ENCODE measurements around the gene GBA2. TPM values are rescaled to one million over a fixed set of nuclear protein-coding genes. Genes with fewer than 3 reads are reported as not detected.

Gene GBA2
- total and polyA plus RNA-seq, 11 donors, result 52.1 to 96.2 (median 65.5) TPM

GRCh38 chr9:35723426-35723825, 25.6 kb downstream of the GBA2 start:
- WGBS, 4 donors, result 80 to 96% (median 93%) methylated on average over 2 of the region's 2 CpGs
- H3K36me3 ChIP-seq, result peaks cover 0 to 82% (median 80%) of the 10 kb centered on the region in 9 donors
- no peaks in the 10 kb centered on the region for H3K9me3 ChIP-seq
- TF ChIP-seq CTCF (IDR thresholded peaks at IDR 0.05) (no peak), POLR2A (IDR thresholded peaks at IDR 0.05) (no peak)
- DNase-seq, result no peak
- no peak overlapping the region for H3K4me3 ChIP-seq
- no peak for ATAC-seq
- no peak overlapping the region for H3K27ac ChIP-seq
- H3K27me3 ChIP-seq, result no peaks in the 10 kb centered on the region
- intact Hi-C loops (cut with DNase I), result no loop called here
- peaks cover 0 to 31% (median 23%) of the 10 kb centered on the region in 12 donors for H3K4me1 ChIP-seq

- 90 to 99% (median 95%) methylated on average over 4 of the region's 4 CpGs for WGBS, 4 donors
- ATAC-seq (no peak), DNase-seq (no peak)
- no peak overlapping the region for H3K27ac ChIP-seq
- TF ChIP-seq CTCF (IDR thresholded peaks at IDR 0.05) (no peak), POLR2A (IDR thresholded peaks at IDR 0.05) (no peak)
- peaks cover 16 to 100% (median 100%) of the 10 kb centered on the region in 9 donors for H3K36me3 ChIP-seq
- H3K9me3 ChIP-seq, result no peaks in the 10 kb centered on the region
- H3K4me1 ChIP-seq, result no peaks in the 10 kb centered on the region
- intact Hi-C loops (cut with DNase I), result no loop called here
- H3K27me3 ChIP-seq, result no peaks in the 10 kb centered on the region
- H3K4me3 ChIP-seq, result no peak overlapping the region
These were observed 29.5 kb downstream of the GBA2 start for GRCh38 chr9:35719546-35719945.

- Histone ChIP-seq H3K4me1 (no peaks in the 10 kb centered on the region), H3K36me3 (peaks cover 18 to 100% (median 100%) of the 10 kb centered on the region in 9 donors), H3K4me3 (no peak overlapping the region), H3K9me3 (no peaks in the 10 kb centered on the region), H3K27ac (no peak overlapping the region), H3K27me3 (no peaks in the 10 kb centered on the region)
- intact Hi-C loops (cut with DNase I), result no loop called here
- DNase-seq, result no peak
- WGBS, 4 donors, result 90 to 92% (median 91%) methylated on average over 15 of the region's 15 CpGs
- no peak for TF ChIP-seq POLR2A (IDR thresholded peaks at IDR 0.05)
- TF ChIP-seq CTCF (IDR thresholded peaks at IDR 0.05), result no peak
- ATAC-seq, result no peak
These were observed 30.1 kb downstream of the GBA2 start for GRCh38 chr9:35718721-35719511.

- intact Hi-C loops (cut with DNase I), result no loop called here
- Histone ChIP-seq H3K4me3 (no peak overlapping the region), H3K9me3 (no peaks in the 10 kb centered on the region), H3K27ac (no peak overlapping the region), H3K4me1 (no peaks in the 10 kb centered on the region), H3K36me3 (peaks cover 19 to 100% (median 100%) of the 10 kb centered on the region in 9 donors), H3K27me3 (no peaks in the 10 kb centered on the region)
- no peak for DNase-seq
- whole genome bisulfite sequencing, 4 donors, result 89 to 92% (median 90%) methylated on average over 8 to 14 of the region's 14 CpGs
- TF ChIP-seq CTCF (IDR thresholded peaks at IDR 0.05) (no peak), POLR2A (IDR thresholded peaks at IDR 0.05) (no peak)
- no peak for ATAC-seq
These were observed 31.7 kb downstream of the GBA2 start for GRCh38 chr9:35717132-35717870.

Data from heart left ventricle (tissue), 16 donors.